Hematopoietic multipotent progenitor cell treated with erythropoietin and hydrocortisone succinate and interleukin-3 and kit ligand, for 15 days (in vitro differentiated cells): ENCODE measurements around the gene ANKRD9.
A peak's percentile ranks its signal among the peaks of the same experiment; 100 is the strongest.

Experiments
- DNase-seq: peaks from one replicate; pipeline ENCODE4 v3.0.0-alpha.2; 2015; ENCODE audit warnings: low spot score

The ANKRD9 gene

GRCh38 chr14:102497998-102498677 lies 11.4 kb downstream of the ANKRD9 start:
- no peak for DNase-seq

DNA sequence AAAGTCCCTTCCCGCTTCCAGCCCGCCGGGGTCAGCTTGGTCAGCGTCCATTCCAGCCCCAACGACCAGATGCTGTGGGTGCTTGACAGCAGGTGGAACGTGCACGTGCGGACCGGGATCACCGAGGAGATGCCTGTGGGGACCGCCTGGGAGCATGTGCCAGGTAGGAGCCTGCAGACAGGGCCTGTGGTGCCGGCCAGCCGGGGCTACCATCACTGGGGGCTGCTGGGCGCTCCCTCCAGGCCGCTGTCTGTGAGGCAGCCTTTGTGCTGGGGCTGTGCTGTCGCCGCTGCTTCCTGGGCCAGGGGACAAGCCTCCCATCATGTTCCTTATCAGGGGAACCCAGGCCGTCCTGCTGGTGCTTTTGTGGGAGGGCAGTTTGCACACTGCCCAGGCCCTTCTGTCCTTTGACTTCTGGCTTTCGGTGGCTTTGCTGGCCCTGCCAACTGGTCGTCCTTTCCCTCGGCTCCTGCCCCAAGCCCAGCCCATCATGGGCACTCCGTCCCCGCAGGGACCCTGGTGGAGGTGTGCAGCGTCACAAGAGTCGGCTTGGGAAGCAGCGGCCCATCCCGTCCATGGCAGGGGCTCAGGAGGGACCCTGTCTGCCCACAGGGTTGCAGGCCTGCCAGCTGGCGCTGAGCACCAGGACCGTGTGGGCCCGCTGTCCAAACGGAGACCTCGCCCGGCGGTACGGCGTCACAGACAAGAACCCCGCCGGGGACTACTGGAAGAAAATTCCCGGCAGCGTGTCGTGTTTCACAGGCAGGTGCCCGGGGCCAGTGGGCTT lies 12.4 kb downstream of the ANKRD9 start:
- peak; percentile 53 for DNase-seq

DNA sequence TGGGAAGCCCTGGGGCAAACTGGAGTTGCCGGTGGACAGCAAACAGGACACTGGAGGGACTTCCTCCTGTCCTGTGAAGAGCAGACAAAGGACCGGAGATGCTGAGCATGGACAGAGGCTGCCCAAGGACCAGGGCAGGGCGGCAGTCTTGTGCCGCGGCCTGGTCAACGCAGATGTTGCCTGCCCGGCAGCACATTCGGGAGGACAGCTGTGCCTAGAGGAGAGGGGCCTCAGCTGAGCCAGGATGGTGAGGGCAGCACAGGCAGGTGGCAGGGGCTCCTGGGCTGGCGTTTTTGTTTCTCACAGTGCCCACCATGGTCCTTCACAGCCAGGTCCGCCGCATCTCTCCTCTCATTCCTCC lies 13.3 kb downstream of the ANKRD9 start:
- no peak for DNase-seq

DNA sequence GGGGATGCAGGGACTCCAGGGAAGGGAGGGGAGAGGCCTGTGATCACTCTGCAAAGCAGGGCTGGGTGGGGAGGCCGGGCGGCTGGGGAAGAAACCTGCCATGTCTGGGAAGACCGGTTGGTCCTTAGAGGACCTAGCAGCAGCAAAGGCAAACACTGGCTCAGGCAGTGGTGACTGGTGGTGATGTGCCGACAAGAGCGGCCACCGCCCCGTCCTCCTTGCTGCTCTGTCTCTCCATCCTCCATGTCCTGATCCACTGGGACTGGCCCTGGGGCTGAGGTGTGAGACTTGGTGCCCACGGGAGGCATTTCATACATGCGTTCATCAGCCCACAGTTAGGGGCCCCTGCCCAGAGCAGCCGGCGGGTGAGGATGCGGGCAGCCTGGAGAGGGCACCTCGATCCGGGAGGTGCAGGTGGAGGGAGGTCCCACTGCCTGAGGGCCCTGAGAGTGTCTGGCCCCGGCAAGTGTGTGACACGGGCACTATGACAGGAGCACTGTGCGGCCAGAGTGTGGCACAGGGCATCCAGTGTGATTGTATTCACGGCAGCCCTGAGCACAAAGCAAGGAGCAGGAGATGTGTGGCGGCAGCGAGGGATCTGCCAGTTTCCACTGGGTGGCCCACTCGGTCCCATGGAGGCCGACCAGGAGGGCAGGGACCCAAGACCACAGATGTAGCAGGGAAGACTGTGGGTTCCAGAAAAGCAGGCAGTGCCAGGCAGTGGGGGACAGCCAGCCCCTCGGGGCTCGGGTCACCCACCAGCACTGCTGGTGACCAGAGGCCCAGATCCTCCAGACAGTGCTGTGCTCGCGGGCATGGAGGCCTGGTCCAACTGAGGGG lies 13.9 kb downstream of the ANKRD9 start:
- no peak for DNase-seq

DNA sequence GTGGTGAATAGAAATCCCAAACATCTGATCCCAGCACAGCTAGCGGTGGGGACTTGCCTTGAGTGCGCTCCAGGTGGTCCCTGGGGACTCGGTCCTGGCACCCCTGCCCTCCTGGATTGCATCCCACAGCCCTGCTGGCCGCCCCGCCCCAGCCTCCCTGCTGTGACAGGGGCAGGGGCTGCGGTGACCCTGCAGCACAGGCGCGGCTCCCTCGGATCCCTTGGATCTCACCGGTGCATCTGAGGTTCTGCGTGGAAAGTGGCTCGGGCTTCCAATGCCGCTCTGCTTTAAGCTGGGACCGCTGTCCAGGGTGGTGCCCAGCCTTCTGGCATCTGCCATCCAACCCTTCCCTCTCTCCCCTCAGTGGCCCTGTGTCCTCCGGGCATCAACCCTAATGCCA lies 16.0 kb downstream of the ANKRD9 start:
- no peak for DNase-seq

- no peak for DNase-seq
Observed at GRCh38 chr14:102493096-102493495, 16.5 kb downstream of the ANKRD9 start.

GRCh38 chr14:102492531-102492910 lies 17.1 kb downstream of the ANKRD9 start:
- DNase-seq = no peak

DNA sequence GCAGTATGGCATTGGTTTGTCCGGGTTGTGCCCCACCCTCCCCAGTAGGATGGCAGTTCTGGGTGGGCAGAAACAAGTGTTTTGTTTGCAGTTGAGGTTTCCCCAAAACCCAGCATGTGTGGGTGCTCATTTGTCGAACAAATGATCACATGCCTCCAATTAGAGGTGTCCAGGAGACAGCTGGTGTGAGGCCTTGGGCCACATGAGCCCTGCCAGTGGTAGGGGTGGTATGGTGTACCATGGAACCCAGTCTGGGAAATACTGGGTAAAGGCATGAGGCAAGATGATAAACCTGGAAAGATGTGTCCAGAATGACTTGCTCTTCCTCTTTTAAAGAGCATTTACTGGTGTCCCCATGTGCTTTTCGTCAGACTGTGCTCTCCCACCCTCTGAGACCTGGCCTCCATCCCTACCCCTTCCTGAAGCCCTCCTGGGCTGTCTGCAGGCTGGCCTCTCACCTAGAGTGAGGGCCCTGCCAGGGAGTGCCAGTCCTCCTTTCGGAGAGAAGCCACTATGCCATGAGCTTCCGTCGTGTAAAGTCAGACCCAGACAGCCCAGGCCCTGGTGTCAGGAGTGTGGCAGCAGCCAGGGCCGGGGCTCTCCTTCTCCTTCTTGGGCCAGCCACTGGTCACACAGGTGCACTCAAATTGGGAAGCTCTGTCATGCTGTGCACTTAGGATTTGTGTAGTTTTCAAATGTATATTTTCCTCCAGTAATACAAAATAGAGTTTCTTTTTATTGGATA lies 17.6 kb downstream of the ANKRD9 start:
- DNase-seq = no peak

GRCh38 chr14:102491366-102491765 lies 18.2 kb downstream of the ANKRD9 start:
- DNase-seq = no peak

DNA sequence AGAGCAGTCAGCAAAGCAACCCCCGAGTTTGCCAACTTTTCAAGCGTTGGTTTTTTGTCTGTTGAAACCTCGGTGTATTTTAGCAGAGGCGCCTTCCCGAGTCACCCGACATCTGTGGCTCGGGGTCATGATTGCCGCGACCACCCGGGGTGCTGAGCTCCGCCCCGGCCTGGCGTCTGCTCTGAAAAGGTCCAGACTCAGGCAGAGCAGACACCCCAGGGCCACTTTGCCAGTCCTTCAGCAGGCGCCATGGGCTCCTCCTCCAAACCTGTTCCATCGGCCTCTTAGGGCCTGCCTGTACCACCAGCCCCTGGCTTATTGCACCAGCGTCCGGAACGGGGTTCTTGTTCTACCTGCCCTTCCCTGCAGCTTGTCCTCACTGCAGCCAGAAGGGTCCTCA lies 19.1 kb downstream of the ANKRD9 start:
- DNase-seq = no peak

DNA sequence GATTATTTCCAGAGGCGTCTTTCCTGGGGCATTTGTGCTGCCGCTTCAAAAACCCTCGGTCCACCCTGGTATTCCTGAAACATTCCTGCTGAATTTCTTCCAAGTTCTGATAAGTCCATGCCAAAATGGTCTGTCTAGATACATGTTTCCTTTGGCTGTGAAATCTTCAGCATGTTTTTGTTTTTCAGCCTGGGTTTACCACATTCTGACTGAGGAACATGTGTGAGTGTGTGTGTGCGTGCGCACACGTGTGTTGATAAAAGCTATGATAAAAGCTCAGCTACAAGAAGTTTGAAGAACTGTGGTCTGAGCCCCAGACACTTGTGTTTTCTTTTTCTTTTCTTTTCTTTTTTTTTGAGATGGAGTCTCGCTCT lies 22.4 kb downstream of the ANKRD9 start:
- DNase-seq = no peak

DNA sequence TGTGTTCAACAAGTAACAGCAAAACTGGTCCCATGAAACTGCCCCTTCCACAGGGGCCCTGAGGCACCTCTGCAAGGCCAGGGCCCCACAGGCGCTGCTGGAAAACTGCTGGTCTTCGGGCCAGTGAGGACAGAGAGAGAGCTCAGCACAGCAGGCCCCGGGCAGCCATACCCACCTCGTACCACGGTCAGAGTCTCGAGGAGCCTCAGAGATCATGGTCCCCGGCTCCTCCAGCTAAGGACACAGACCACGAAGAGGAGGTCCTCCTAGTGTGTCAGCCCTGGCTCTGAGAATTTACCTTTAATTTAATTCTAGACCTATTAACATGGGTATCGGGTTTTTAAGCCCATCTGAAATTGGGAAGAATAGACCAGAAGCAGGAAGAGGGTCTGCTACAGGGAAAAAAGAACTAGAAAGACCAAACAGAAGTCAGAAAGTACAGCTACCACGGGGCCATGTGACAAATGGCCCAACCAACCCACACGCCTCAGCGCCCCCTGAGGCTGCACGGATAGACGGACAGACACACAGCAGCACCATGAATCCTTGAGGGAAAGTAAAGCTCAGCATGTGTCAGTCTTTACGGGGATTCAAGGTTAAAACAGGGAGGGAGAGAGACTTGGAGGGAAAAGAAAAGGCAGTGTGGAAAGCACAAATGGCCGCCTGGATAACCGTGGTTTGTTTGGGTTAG lies 22.9 kb downstream of the ANKRD9 start:
- no peak for DNase-seq

DNA sequence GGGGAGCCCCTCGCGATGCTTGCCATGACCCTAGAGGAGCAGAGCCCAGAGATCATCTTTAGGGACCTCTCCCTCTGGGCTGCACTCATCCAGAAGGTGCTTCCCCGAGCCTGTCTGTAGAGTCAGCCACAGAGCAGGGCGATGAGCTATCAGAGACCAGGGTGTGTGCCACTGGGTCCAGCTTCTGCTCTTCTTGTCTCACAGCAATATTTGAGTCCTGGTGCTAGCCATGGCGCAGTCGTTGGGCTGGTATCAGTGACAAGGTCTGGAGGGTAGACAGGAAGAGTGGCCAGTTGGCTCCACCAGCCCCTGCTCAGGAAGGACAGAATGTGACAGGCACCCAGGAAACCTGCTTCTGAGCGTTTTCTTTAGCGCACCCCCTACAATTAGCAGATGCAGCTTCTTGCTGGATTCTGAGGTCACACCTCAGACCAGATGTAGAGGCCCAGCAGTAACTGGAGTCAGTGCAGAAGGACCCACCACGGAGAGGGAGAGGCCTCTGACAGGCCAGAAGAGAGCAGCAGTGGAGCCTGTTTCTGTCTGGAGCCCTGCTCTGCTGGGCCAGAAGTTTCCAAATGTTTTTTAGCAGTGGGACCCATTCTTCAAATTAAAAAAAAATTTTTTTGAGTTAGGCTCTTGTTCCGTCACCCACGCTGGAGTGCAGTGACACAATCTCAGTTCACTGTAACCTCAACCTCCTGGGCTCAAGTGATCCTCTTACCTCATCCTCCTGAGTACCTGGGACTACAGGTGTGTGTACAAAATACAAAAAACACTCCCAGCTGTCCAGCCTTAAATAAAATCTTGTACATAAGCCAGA lies 23.7 kb downstream of the ANKRD9 start:
- DNase-seq = no peak

GRCh38 chr14:102484316-102484715 lies 25.3 kb downstream of the ANKRD9 start:
- no peak for DNase-seq

DNA sequence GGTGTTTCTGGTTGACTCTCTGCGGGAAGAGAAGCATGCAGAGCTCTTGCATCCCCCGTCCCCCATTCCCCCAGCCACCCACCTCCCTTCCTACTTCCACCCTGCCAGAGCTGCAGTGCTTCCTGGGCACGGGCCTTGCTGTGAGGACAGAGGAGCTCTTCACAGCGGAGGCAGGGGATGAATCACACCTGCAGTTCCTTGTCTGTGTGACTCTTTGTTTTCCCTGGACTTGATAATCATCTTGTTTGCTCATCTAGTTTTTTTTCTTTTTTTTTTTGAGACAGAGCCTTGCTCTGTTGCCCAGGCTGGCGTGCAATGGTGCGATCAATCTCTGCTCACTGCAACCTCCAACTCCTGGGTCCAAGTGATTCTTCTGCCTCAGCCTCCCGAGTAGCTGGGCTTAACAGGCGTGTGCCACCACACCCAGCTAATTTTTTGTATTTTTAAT lies 27.8 kb downstream of the ANKRD9 start:
- DNase-seq = no peak

DNA sequence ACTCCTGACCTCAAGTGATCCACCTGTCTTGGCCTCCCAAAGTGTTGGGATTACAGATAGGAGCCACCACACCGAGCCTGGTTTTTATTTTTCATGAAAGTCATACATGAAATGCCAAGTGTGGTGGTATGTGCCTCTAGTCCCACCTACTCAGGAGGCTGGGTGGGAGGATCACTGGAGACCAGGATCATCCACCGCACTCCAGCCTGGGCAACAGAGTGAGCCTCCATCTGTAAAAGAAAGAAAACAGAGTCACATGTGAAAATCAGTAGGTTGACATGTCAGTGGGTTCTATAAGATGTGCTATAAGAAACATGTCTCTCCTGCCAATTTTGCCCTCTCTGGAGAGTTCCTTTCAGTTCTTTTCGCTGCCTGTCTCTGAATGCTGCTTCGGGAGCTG lies 28.2 kb downstream of the ANKRD9 start:
- DNase-seq = no peak

- DNase-seq = no peak
Observed at GRCh38 chr14:102479777-102480176, 29.8 kb downstream of the ANKRD9 start.

GRCh38 chr14:102479107-102479506 lies 30.5 kb downstream of the ANKRD9 start:
- DNase-seq = no peak

DNA sequence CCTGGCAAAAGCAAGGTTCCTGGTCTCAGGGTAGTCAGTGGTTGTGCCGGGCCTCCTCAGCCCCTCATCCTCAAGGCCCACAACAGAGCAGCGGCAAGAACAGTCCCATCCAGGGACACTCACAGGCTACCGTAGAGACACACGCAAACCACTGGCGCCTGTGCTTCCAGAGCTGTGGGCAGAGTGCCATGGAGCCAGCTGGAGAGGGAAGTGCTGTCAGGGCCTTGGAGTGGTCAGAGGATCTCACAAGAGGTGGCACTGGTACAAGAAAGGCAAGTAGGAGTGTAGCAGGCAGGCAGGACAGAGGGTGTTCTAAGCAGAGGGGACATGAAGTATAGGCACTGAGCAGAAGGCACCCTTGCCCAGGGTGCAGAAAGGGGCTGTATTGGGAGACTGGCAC lies 34.6 kb downstream of the ANKRD9 start:
- no peak for DNase-seq

GRCh38 chr14:102473559-102473958 lies 36.0 kb downstream of the ANKRD9 start:
- DNase-seq = no peak

GRCh38 chr14:102472791-102473150 lies 36.8 kb downstream of the ANKRD9 start:
- DNase-seq = no peak
